Measurements from ENCODE around the gene TMEM9.
A peak's percentile ranks its signal among the peaks of the same experiment; 100 is the strongest.

Gene TMEM9

GRCh38 chr1:201123866-201124265 lies 30.4 kb downstream of the TMEM9 start:
- TF ChIP-seq CTCF (IDR thresholded peaks at IDR 0.05; ENCODE audit: unreplicated experiment in 3 of 3), result no peak
- H3K27ac Mint-ChIP-seq, result peak overlapping the region in 1 of 3 experiments; percentile 9
- H3K4me3 Mint-ChIP-seq, result no peak overlapping the region
- H3K36me3 Mint-ChIP-seq (ENCODE audit: low read depth), result no peaks in the 10 kb centered on the region
- peaks cover 32% of the 10 kb centered on the region for H3K4me1 Mint-ChIP-seq
- peaks cover 48% of the 10 kb centered on the region for H3K27me3 Mint-ChIP-seq (ENCODE audit: low read depth)
- H3K9me3 Mint-ChIP-seq, result no peaks in the 10 kb centered on the region

- no peak overlapping the region for H3K27ac Mint-ChIP-seq
These were observed 31.8 kb downstream of the TMEM9 start for GRCh38 chr1:201122321-201122957.

GRCh38 chr1:201119206-201120197 lies 34.8 kb downstream of the TMEM9 start:
- peaks cover 64% of the 10 kb centered on the region for H3K27me3 Mint-ChIP-seq (ENCODE audit: low read depth)
- H3K4me1 Mint-ChIP-seq, result peaks cover 4% of the 10 kb centered on the region
- H3K27ac Mint-ChIP-seq, result no peak overlapping the region
- peak; percentile 48 to 57 (median 49) for TF ChIP-seq CTCF (IDR thresholded peaks at IDR 0.05; ENCODE audit: unreplicated experiment in 3 of 3)
- no peak overlapping the region for H3K4me3 Mint-ChIP-seq
- no peaks in the 10 kb centered on the region for H3K36me3 Mint-ChIP-seq (ENCODE audit: low read depth)
- H3K9me3 Mint-ChIP-seq, result no peaks in the 10 kb centered on the region

More at GRCh38 chr1:201122321-201122957, 31.8 kb downstream of the TMEM9 start:
- H3K4me1 Mint-ChIP-seq, result peaks cover 23% of the 10 kb centered on the region
- no peaks in the 10 kb centered on the region for H3K9me3 Mint-ChIP-seq
- H3K27me3 Mint-ChIP-seq (ENCODE audit: low read depth), result peaks cover 44% of the 10 kb centered on the region
- no peak overlapping the region for H3K4me3 Mint-ChIP-seq
- no peaks in the 10 kb centered on the region for H3K36me3 Mint-ChIP-seq (ENCODE audit: low read depth)
- no peak for TF ChIP-seq CTCF (IDR thresholded peaks at IDR 0.05; ENCODE audit: unreplicated experiment in 3 of 3)

GRCh38 chr1:201116091-201116490 lies 38.2 kb downstream of the TMEM9 start:
- Mint-ChIP-seq H3K36me3 (ENCODE audit: low read depth) (no peaks in the 10 kb centered on the region), H3K4me1 (peaks cover 20% of the 10 kb centered on the region), H3K27me3 (ENCODE audit: low read depth) (peaks cover 55% of the 10 kb centered on the region), H3K9me3 (no peaks in the 10 kb centered on the region), H3K4me3 (peak overlapping the region; percentile 37 to 50 (median 47)), H3K27ac (no peak overlapping the region)
- no peak for TF ChIP-seq CTCF (IDR thresholded peaks at IDR 0.05; ENCODE audit: unreplicated experiment in 3 of 3)

- TF ChIP-seq CTCF (IDR thresholded peaks at IDR 0.05; ENCODE audit: unreplicated experiment in 3 of 3), result no peak
- Mint-ChIP-seq H3K27me3 (ENCODE audit: low read depth) (peaks cover 52% of the 10 kb centered on the region), H3K27ac (no peak overlapping the region), H3K36me3 (ENCODE audit: low read depth) (no peaks in the 10 kb centered on the region), H3K9me3 (no peaks in the 10 kb centered on the region), H3K4me1 (peaks cover 22% of the 10 kb centered on the region), H3K4me3 (peak overlapping the region in 2 of 3 experiments; percentile 36 to 54)
These were observed 38.8 kb downstream of the TMEM9 start for GRCh38 chr1:201115390-201115937.
